ENCODE measurements around the gene SLC16A8. TPM values are rescaled to one million over a fixed set of nuclear protein-coding genes. Genes with fewer than 3 reads are reported as not detected.

The SLC16A8 gene
- total and polyA plus RNA-seq, 2 donors (not counting 1 experiment from before 2014, with no cell fraction given) = not detected

GRCh38 chr22:38032681-38033521 is 51.1 kb downstream of the SLC16A8 start:
- DNase-seq (no peak), ATAC-seq (ENCODE audit: low read depth) (no peak)
- Histone ChIP-seq H4K20me1 (ENCODE audit: control insufficient read depth, insufficient read depth, low read length, poor library complexity, severe bottlenecking) (no peaks in the 10 kb centered on the region), H3K27me3 (replicated peaks in 1 of 4; ENCODE audit: control extremely low read depth in 1 of 4, control insufficient read depth in 3 of 4, insufficient read depth in 4 of 4, low read length in 3 of 4) (no peaks in the 10 kb centered on the region), H3K9me3 (ENCODE audit: control extremely low read depth in 1 of 3, control insufficient read depth in 2 of 3, insufficient read depth in 1 of 3, low read length in 2 of 3) (no peaks in the 10 kb centered on the region), H3K4me1 (ENCODE audit: control insufficient read depth in 2 of 2, insufficient read depth in 2 of 2, low read length in 2 of 2) (no peaks in the 10 kb centered on the region), H3K27ac (ENCODE audit: low read length in 2 of 2) (no peak overlapping the region), H3K4me2 (replicated peaks; ENCODE audit: low read depth, low read length, poor library complexity, severe bottlenecking) (no peak overlapping the region), H3K4me3 (ENCODE audit: control extremely low read depth in 1 of 5, extremely low read depth in 1 of 5, insufficient read depth in 1 of 5, low read depth in 2 of 5, low read length in 4 of 5) (no peak overlapping the region), H3K9ac (ENCODE audit: low read length) (no peak overlapping the region), H3K79me2 (ENCODE audit: control insufficient read depth, insufficient read depth, low read length) (no peaks in the 10 kb centered on the region), H3K36me3 (replicated peaks in 1 of 2; ENCODE audit: control extremely low read depth in 1 of 2, control insufficient read depth in 1 of 2, extremely low read depth in 1 of 2, insufficient read depth in 2 of 2, low read length in 1 of 2) (no peaks in the 10 kb centered on the region), H2AFZ (ENCODE audit: insufficient read depth, low read depth, low read length, poor library complexity, severe bottlenecking) (no peak overlapping the region)
- CTCF ChIA-PET = interaction anchor here (0.6 to 2.2 kb wide), 2 partner anchors 19 to 364 kb away, joined by 4 to 5 read pairs; no protein-coding TSS in a partner anchor
- WGBS (ENCODE audit: insufficient coverage) = 93% methylated on average over 14 of the region's 19 CpGs
- TF ChIP-seq EZH2 (IDR thresholded peaks at IDR 0.05; ENCODE audit: borderline replicate concordance, insufficient read depth, low read depth, low read length, poor library complexity, severe bottlenecking) (no peak), CTCF (IDR thresholded peaks at IDR 0.05) (no peak)
- H3K27me3 Mint-ChIP-seq = peaks cover 7% of the 10 kb centered on the region
- H3K27ac Mint-ChIP-seq = no peak overlapping the region
- H3K9me3 Mint-ChIP-seq (ENCODE audit: insufficient read depth) = no peaks in the 10 kb centered on the region
- no peak overlapping the region for H3K4me3 Mint-ChIP-seq
- no peaks in the 10 kb centered on the region for H3K4me1 Mint-ChIP-seq
- intact Hi-C loops (cut with micrococcal nuclease) = no loop called here
- POLR2A ChIA-PET = no interaction called here

DNA sequence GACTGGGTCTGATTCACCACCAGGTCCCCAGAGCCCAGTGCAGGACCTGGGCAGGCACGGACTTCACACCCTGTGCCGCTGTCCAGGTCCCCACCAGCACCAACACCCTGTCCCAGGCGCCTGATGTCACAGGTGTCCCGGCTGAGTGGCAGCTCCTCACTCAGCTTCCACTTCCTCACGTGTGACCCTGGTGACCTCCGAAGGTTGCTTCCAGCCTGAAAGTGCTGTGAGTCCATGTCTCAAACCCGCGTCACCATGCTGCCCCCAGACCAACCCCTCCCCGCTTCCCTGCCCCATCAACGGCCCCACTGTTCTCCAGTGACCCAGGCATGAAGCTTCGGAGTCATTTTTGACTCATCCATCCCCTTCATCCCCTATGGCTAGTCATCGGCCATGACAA is 52.5 kb downstream of the SLC16A8 start:
- Histone ChIP-seq H3K27ac (ENCODE audit: low read length in 2 of 2) (no peak overlapping the region), H3K27me3 (replicated peaks in 1 of 4; ENCODE audit: control extremely low read depth in 1 of 4, control insufficient read depth in 3 of 4, insufficient read depth in 4 of 4, low read length in 3 of 4) (no peaks in the 10 kb centered on the region), H3K4me1 (ENCODE audit: control insufficient read depth in 2 of 2, insufficient read depth in 2 of 2, low read length in 2 of 2) (no peaks in the 10 kb centered on the region), H3K9ac (ENCODE audit: low read length) (no peak overlapping the region), H2AFZ (ENCODE audit: insufficient read depth, low read depth, low read length, poor library complexity, severe bottlenecking) (no peak overlapping the region), H3K4me3 (ENCODE audit: control extremely low read depth in 1 of 5, extremely low read depth in 1 of 5, insufficient read depth in 1 of 5, low read depth in 2 of 5, low read length in 4 of 5) (no peak overlapping the region), H3K4me2 (replicated peaks; ENCODE audit: low read depth, low read length, poor library complexity, severe bottlenecking) (no peak overlapping the region), H3K9me3 (ENCODE audit: control extremely low read depth in 1 of 3, control insufficient read depth in 2 of 3, insufficient read depth in 1 of 3, low read length in 2 of 3) (no peaks in the 10 kb centered on the region), H4K20me1 (ENCODE audit: control insufficient read depth, insufficient read depth, low read length, poor library complexity, severe bottlenecking) (no peaks in the 10 kb centered on the region), H3K36me3 (replicated peaks in 1 of 2; ENCODE audit: control extremely low read depth in 1 of 2, control insufficient read depth in 1 of 2, extremely low read depth in 1 of 2, insufficient read depth in 2 of 2, low read length in 1 of 2) (no peaks in the 10 kb centered on the region), H3K79me2 (ENCODE audit: control insufficient read depth, insufficient read depth, low read length) (no peaks in the 10 kb centered on the region)
- Mint-ChIP-seq H3K27ac (no peak overlapping the region), H3K9me3 (ENCODE audit: insufficient read depth) (no peaks in the 10 kb centered on the region), H3K4me1 (no peaks in the 10 kb centered on the region), H3K4me3 (no peak overlapping the region), H3K27me3 (no peaks in the 10 kb centered on the region)
- no peak for TF ChIP-seq CTCF (IDR thresholded peaks at IDR 0.05)
- TF ChIP-seq EZH2 (IDR thresholded peaks at IDR 0.05; ENCODE audit: borderline replicate concordance, insufficient read depth, low read depth, low read length, poor library complexity, severe bottlenecking) = no peak
- intact Hi-C loops (cut with micrococcal nuclease) = no loop called here
- WGBS (ENCODE audit: insufficient coverage) = 95% methylated on average over 12 of the region's 12 CpGs
- ATAC-seq (ENCODE audit: low read depth) = no peak
- ChIA-PET CTCF (interaction anchor here (2.2 kb wide), 1 partner anchor 21 kb away, joined by 5 read pairs; no protein-coding TSS in a partner anchor), POLR2A (no interaction called here)
- no peak for DNase-seq
